Smooth muscle cell (in vitro differentiated cells): ENCODE results near the gene FARP2. TPM values are rescaled to one million over a fixed set of nuclear protein-coding genes. Genes with fewer than 3 reads are reported as not detected.

Experiments used
- DNase-seq: peaks from one replicate; lab custom pipeline; 2025; ENCODE audit not compliant: unreplicated experiment; lab: John Stamatoyannopoulos, UW
- H2AFZ ChIP-seq: fragments of 200-600 bp; sonication (generic); 2 replicates; pipeline ENCODE4 v1.6.0; 2016; ENCODE audit warnings: antibody characterized with exemption, low read depth, mild to moderate bottlenecking
- H3F3A ChIP-seq: fragments of 200-600 bp; sonication (generic); 2 replicates; pipeline ENCODE4 v1.6.0; 2017; ENCODE audit warnings: antibody characterized with exemption, low read depth
- H3K27ac ChIP-seq: fragments of 200-600 bp; sonication (generic); 2 replicates; pipeline ENCODE4 v1.5.1; 2016; ENCODE audit warnings: low read depth, mild to moderate bottlenecking
- H3K27me3 ChIP-seq: fragments of 200-600 bp; sonication (generic); 2 replicates; pipeline ENCODE4 v1.6.1; 2016; ENCODE audit warnings: low read depth, mild to moderate bottlenecking
- H3K36me3 ChIP-seq: fragments of 200-600 bp; sonication (generic); 2 replicates; pipeline ENCODE4 v1.5.1; 2016; ENCODE audit warnings: low read depth
- H3K4me1 ChIP-seq: fragments of 200-600 bp; sonication (generic); 2 replicates; pipeline ENCODE4 v1.5.1; 2016; ENCODE audit warnings: low read depth
- H3K4me2 ChIP-seq: fragments of 200-600 bp; sonication (generic); 2 replicates; pipeline ENCODE4 v1.6.0; 2016; ENCODE audit warnings: mild to moderate bottlenecking
- H3K4me3 ChIP-seq: fragments of 200-600 bp; sonication (generic); 2 replicates; pipeline ENCODE4 v1.5.1; 2016; ENCODE audit warnings: mild to moderate bottlenecking
- H3K79me2 ChIP-seq: fragments of 200-600 bp; sonication (generic); 2 replicates; pipeline ENCODE4 v1.6.0; 2016; ENCODE audit warnings: low read depth, mild to moderate bottlenecking
- H3K9ac ChIP-seq: fragments of 200-600 bp; sonication (generic); 2 replicates; pipeline ENCODE4 v1.6.0; 2016; ENCODE audit warnings: low read depth
- H3K9me3 ChIP-seq: fragments of 200-600 bp; sonication (generic); replicated peaks from 2 replicates; pipeline ENCODE4 v1.5.1; 2016; ENCODE audit warnings: low read depth
- H4K20me1 ChIP-seq: fragments of 200-600 bp; sonication (generic); 2 replicates; pipeline ENCODE4 v1.6.0; 2016; ENCODE audit warnings: low read depth
- CTCF ChIP-seq: fragments of 200-600 bp; sonication (generic); IDR thresholded peaks from 2 replicates; pipeline ENCODE4 v1.5.1; 2017; ENCODE audit warnings: borderline replicate concordance, mild to moderate bottlenecking, antibody characterized with exemption; ENCODE audit not compliant: insufficient read depth, poor library complexity, severe bottlenecking
- WGBS: methylation state at CpG from one replicate; pipeline ENCODE4 v1.1.7; 2016; ENCODE audit warnings: low lambda C conversion rate; 5-methylcytosine and 5-hydroxymethylcytosine counted together
- polyA plus RNA-seq: library from polyadenylated mRNA; unstranded; fragments of >200 nt; fragmentation: Nextera tagmentation; extraction: Ambion mirVana; gene quantifications from 2 replicates; pipeline ENCODE4 v1.2.1, GENCODE V29; 2016
- total RNA-seq: library from RNA; depleted of rRNA; stranded (reverse); fragments of >200 nt; gene quantifications from 2 replicates; pipeline ENCODE4 v1.2.3, GENCODE V29; 2014

The FARP2 gene
- total and polyA plus RNA-seq, 2 experiments from 2014 or later, result 15.9 to 27.4 TPM

DNA sequence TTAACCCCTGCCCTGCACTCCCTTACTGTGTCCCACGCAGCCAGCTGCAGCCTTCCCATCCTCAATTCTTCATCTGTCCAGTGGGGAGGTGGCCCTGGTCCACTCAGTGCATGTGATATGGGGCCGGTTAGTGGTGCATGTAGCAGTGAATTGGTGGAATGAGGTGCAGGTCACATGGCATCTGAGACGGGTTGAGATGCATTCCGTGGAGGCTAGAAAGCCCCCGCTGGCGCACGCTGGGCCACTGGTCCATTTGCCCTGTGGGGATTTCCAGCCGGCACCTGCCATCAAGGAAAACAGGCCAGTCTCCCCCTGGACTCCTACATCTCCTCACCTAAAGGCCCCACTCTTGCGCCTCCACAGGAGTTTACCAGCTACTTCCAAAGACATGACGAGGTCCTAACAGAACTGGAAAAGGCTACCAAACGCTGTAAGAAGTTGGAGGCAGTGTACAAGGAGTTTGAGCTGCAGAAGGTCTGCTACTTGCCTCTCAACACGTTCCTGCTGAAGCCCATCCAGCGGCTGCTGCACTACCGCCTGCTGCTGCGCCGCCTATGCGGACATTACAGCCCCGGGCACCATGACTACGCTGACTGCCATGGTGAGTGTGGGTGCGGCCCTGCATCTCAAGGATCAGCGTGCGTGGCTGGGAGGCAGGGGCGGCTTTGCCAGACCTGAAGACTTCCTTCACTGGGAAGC lies 111.8 kb downstream of the FARP2 start:
- Histone ChIP-seq H3K4me1 (no peaks in the 10 kb centered on the region), H3K79me2 (no peaks in the 10 kb centered on the region), H4K20me1 (no peaks in the 10 kb centered on the region), H3K9ac (no peak overlapping the region), H2AFZ (no peak overlapping the region), H3K27ac (no peak overlapping the region), H3K27me3 (no peaks in the 10 kb centered on the region), H3K36me3 (no peaks in the 10 kb centered on the region), H3F3A (no peaks in the 10 kb centered on the region), H3K4me2 (no peak overlapping the region), H3K9me3 (no peaks in the 10 kb centered on the region), H3K4me3 (no peak overlapping the region)
- TF ChIP-seq CTCF, result no peak
- WGBS, result 96% methylated on average over 23 of the region's 23 CpGs
- DNase-seq, result no peak

- no peaks in the 10 kb centered on the region for H3K36me3 ChIP-seq
- no peak for TF ChIP-seq CTCF
- 91% methylated on average over 2 of the region's 2 CpGs for WGBS
- H2AFZ ChIP-seq, result no peak overlapping the region
- H3K9me3 ChIP-seq, result no peaks in the 10 kb centered on the region
- no peak overlapping the region for H3K9ac ChIP-seq
- H3K79me2 ChIP-seq, result no peaks in the 10 kb centered on the region
- H3K27ac ChIP-seq, result no peak overlapping the region
- no peak overlapping the region for H3K4me3 ChIP-seq
- H3F3A ChIP-seq, result no peaks in the 10 kb centered on the region
- H3K4me1 ChIP-seq, result no peaks in the 10 kb centered on the region
- no peaks in the 10 kb centered on the region for H3K27me3 ChIP-seq
- DNase-seq, result no peak
- H3K4me2 ChIP-seq, result no peak overlapping the region
- no peaks in the 10 kb centered on the region for H4K20me1 ChIP-seq
Measured at GRCh38 chr2:241468476-241468781, 112.3 kb downstream of the FARP2 start.

- Histone ChIP-seq H3K27me3 (no peaks in the 10 kb centered on the region), H3K9me3 (no peaks in the 10 kb centered on the region), H3K4me2 (no peak overlapping the region), H3K9ac (no peak overlapping the region), H3F3A (no peaks in the 10 kb centered on the region), H3K27ac (no peak overlapping the region), H3K4me3 (no peak overlapping the region), H3K4me1 (no peaks in the 10 kb centered on the region), H3K36me3 (no peaks in the 10 kb centered on the region), H3K79me2 (no peaks in the 10 kb centered on the region), H4K20me1 (no peaks in the 10 kb centered on the region), H2AFZ (no peak overlapping the region)
- no peak for DNase-seq
- 92% methylated on average over 2 of the region's 2 CpGs for WGBS
- TF ChIP-seq CTCF, result no peak
Measured at GRCh38 chr2:241469746-241470145, 113.7 kb downstream of the FARP2 start.

DNA sequence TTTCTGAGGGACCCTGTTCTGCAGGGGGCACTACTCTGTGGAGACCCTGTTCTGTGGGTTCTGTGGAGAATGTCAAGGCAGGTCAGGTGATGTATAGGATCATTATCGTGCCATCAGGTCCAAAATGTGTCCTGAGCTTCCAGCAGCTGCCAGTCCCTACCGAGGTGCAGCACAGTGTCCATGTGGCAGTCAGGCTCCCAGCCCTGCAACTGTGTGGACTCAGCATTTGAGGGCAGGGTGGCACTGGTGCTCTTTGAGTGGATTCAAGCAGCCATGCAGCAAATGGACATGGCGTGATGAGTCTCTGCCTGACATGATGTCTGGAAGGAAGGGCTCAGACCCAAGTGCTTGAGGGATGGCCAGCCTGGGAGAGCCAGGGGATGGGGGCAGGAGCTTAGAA lies 117.3 kb downstream of the FARP2 start:
- H2AFZ ChIP-seq, result no peak overlapping the region
- H3K4me1 ChIP-seq, result no peaks in the 10 kb centered on the region
- no peak overlapping the region for H3K27ac ChIP-seq
- TF ChIP-seq CTCF, result no peak
- H4K20me1 ChIP-seq, result no peaks in the 10 kb centered on the region
- H3K27me3 ChIP-seq, result no peaks in the 10 kb centered on the region
- WGBS, result 92% methylated on average over 3 of the region's 3 CpGs
- H3K9me3 ChIP-seq, result no peaks in the 10 kb centered on the region
- no peaks in the 10 kb centered on the region for H3K36me3 ChIP-seq
- H3F3A ChIP-seq, result no peaks in the 10 kb centered on the region
- H3K4me2 ChIP-seq, result no peak overlapping the region
- DNase-seq, result no peak
- no peak overlapping the region for H3K4me3 ChIP-seq
- H3K9ac ChIP-seq, result no peak overlapping the region
- no peaks in the 10 kb centered on the region for H3K79me2 ChIP-seq
